H9 (cell line): Measurements from ENCODE around the gene HIBCH. TPM values are rescaled to one million over a fixed set of nuclear protein-coding genes. Genes with fewer than 3 reads are reported as not detected.
"Not testable (repeated sequence)": the region's sequence is repeated elsewhere in the genome, so short reads cannot be mapped to it uniquely, and the experiment has no call there.

Experiments
- DNase-seq: peaks from one replicate; pipeline ENCODE4 v3.0.0-alpha.2; 2017
- H2AFZ ChIP-seq: one replicate; pipeline ENCODE4 v1.6.1; 2013; ENCODE audit warnings: mild to moderate bottlenecking, low read length, control low read depth, moderate library complexity
- H2AK5ac ChIP-seq: 2 replicates; pipeline ENCODE4 v1.6.1; 2013; ENCODE audit warnings: low read length, control low read depth, mixed read lengths; ENCODE audit not compliant: insufficient read length
- H2BK120ac ChIP-seq: one replicate; pipeline ENCODE4 v1.6.1; 2013; ENCODE audit warnings: low read depth, mild to moderate bottlenecking, low read length, control low read depth, inconsistent platforms; ENCODE audit not compliant: poor library complexity, severe bottlenecking
- H2BK12ac ChIP-seq: 2 replicates; pipeline ENCODE4 v1.6.1; 2013; ENCODE audit warnings: low read length, control low read depth, mixed read lengths, low read depth; ENCODE audit not compliant: insufficient read length
- H2BK15ac ChIP-seq: 2 replicates; pipeline ENCODE4 v1.6.1; 2013; ENCODE audit warnings: low read depth, low read length, control low read depth
- H2BK20ac ChIP-seq: one replicate; pipeline ENCODE4 v1.6.1; 2013; ENCODE audit warnings: low read depth, mild to moderate bottlenecking, low read length, control low read depth, inconsistent platforms; ENCODE audit not compliant: poor library complexity, severe bottlenecking
- H2BK5ac ChIP-seq: 2 replicates; pipeline ENCODE4 v1.6.1; 2013; ENCODE audit warnings: low read length, control low read depth, mixed read lengths; ENCODE audit not compliant: insufficient read length
- H3K14ac ChIP-seq: 2 replicates; pipeline ENCODE4 v1.6.1; 2013; ENCODE audit warnings: low read length, control low read depth; ENCODE audit not compliant: insufficient read depth
- H3K18ac ChIP-seq: 2 replicates; pipeline ENCODE4 v1.6.1; 2013; ENCODE audit warnings: low read depth, mild to moderate bottlenecking, mixed read lengths, low read length, control low read depth; ENCODE audit not compliant: insufficient read length
- H3K23ac ChIP-seq: 2 replicates; pipeline ENCODE4 v1.6.1; 2013; ENCODE audit warnings: low read length, control low read depth, mixed read lengths, low read depth; ENCODE audit not compliant: insufficient read length
- H3K23me2 ChIP-seq: 2 replicates; pipeline ENCODE4 v1.6.1; 2013; ENCODE audit warnings: low read depth, mild to moderate bottlenecking, mixed read lengths, low read length, control low read depth; ENCODE audit not compliant: insufficient read length, poor library complexity, severe bottlenecking
- H3K27ac ChIP-seq: 2 replicates; pipeline ENCODE4 v1.5.1; 2013; ENCODE audit warnings: low read length, control low read depth, mixed read lengths, low read depth; ENCODE audit not compliant: insufficient read length
- H3K27me3 ChIP-seq: 2 replicates; pipeline ENCODE4 v1.6.1; 2013; ENCODE audit warnings: low read length, control low read depth, inconsistent platforms; ENCODE audit not compliant: insufficient read depth
- H3K4ac ChIP-seq: 2 replicates; pipeline ENCODE4 v1.6.1; 2013; ENCODE audit warnings: low read depth, mild to moderate bottlenecking, control low read depth, inconsistent platforms, low read length, moderate library complexity
- H3K4me1 ChIP-seq: 2 replicates; pipeline ENCODE4 v1.6.1; 2013; ENCODE audit warnings: low read length, control low read depth, inconsistent platforms; ENCODE audit not compliant: insufficient read depth
- H3K4me2 ChIP-seq: 2 replicates; pipeline ENCODE4 v1.6.1; 2013; ENCODE audit warnings: low read length, control low read depth, mixed read lengths; ENCODE audit not compliant: insufficient read length, insufficient read depth
- H3K56ac ChIP-seq: 2 replicates; pipeline ENCODE4 v1.6.1; 2013; ENCODE audit warnings: low read depth, mild to moderate bottlenecking, mixed read lengths, low read length, control low read depth; ENCODE audit not compliant: insufficient read length
- H3K79me1 ChIP-seq: 2 replicates; pipeline ENCODE4 v1.6.1; 2013; ENCODE audit warnings: low read depth, mild to moderate bottlenecking, moderate library complexity, low read length, control low read depth, inconsistent platforms; ENCODE audit not compliant: insufficient read depth, poor library complexity, severe bottlenecking
- H3K79me2 ChIP-seq: 2 replicates; pipeline ENCODE4 v1.6.1; 2013; ENCODE audit warnings: low read length, control low read depth, inconsistent platforms; ENCODE audit not compliant: insufficient read depth
- H3K9ac ChIP-seq: 2 replicates; pipeline ENCODE4 v1.6.1; 2013; ENCODE audit warnings: low read length, control low read depth, mixed read lengths; ENCODE audit not compliant: insufficient read length; ENCODE audit errors: extremely low read depth
- H3K9me3 ChIP-seq: one replicate; pipeline ENCODE4 v1.6.1; 2013; ENCODE audit warnings: low read depth, low read length, inconsistent platforms; ENCODE audit not compliant: control insufficient read depth
- H3T11ph ChIP-seq: one replicate; pipeline ENCODE4 v1.6.1; 2013; ENCODE audit warnings: mild to moderate bottlenecking, low read length, control low read depth, inconsistent platforms
- H4K20me1 ChIP-seq: one replicate; pipeline ENCODE4 v1.6.1; 2013; ENCODE audit not compliant: control insufficient read depth, insufficient read length, insufficient read depth
- H4K5ac ChIP-seq: 2 replicates; pipeline ENCODE4 v1.6.1; 2013; ENCODE audit warnings: low read depth, mild to moderate bottlenecking, mixed read lengths, low read length, control low read depth; ENCODE audit not compliant: insufficient read length
- H4K8ac ChIP-seq: replicated peaks from 2 replicates; pipeline ENCODE4 v1.6.1; 2013; ENCODE audit warnings: low read length, control low read depth, mixed read lengths, low read depth; ENCODE audit not compliant: insufficient read length
- H4K91ac ChIP-seq: 2 replicates; pipeline ENCODE4 v1.6.1; 2013; ENCODE audit warnings: low read depth, mild to moderate bottlenecking, moderate library complexity, mixed read lengths, low read length, control low read depth; ENCODE audit not compliant: insufficient read length
- H3K27ac Mint-ChIP-seq, 3 experiments: 2 replicates in 2 of 3; 3 replicates in 1 of 3; pipeline ENCODE4 v1.8.0; 2020 to 2021; ENCODE audit warnings: mixed read lengths in 3 of 3, mild to moderate bottlenecking in 1 of 3, moderate library complexity in 1 of 3
- H3K27me3 Mint-ChIP-seq: 2 replicates; pipeline ENCODE4 v1.8.0; 2021; ENCODE audit warnings: low read depth, mild to moderate bottlenecking, moderate library complexity, mixed read lengths
- H3K36me3 Mint-ChIP-seq, 3 experiments: 2 replicates in 2 of 3; 3 replicates in 1 of 3; pipeline ENCODE4 v1.8.0; 2020 to 2021; ENCODE audit warnings: low read depth in 3 of 3, mixed read lengths in 3 of 3; ENCODE audit not compliant: insufficient read depth in 1 of 3
- H3K4me1 Mint-ChIP-seq, 2 experiments: 2 replicates each; pipeline ENCODE4 v1.8.0; 2020; ENCODE audit warnings: mixed read lengths in 2 of 2
- H3K4me3 Mint-ChIP-seq, 2 experiments: 2 replicates in 1 of 2; 3 replicates in 1 of 2; pipeline ENCODE4 v1.8.0; 2020 to 2021; ENCODE audit warnings: mild to moderate bottlenecking in 2 of 2, mixed read lengths in 2 of 2, moderate library complexity in 1 of 2
- H3K9me3 Mint-ChIP-seq, 2 experiments: 2 replicates in 1 of 2; 3 replicates in 1 of 2; pipeline ENCODE4 v1.8.0; 2020; ENCODE audit warnings: mild to moderate bottlenecking in 2 of 2, mixed read lengths in 2 of 2, moderate library complexity in 1 of 2
- CTCF ChIP-seq: fragments of 200-600 bp; sonication (generic); conservative IDR thresholded peaks from 3 replicates; pipeline ENCODE4 v1.8.0; 2021; ENCODE audit warnings: antibody characterized with exemption, mild to moderate bottlenecking
- WGBS: extraction: QIAGEN DNeasy Blood & Tissue Kit; methylation state at CpG from one replicate; pipeline ENCODE4 v1.1.7; 2013; ENCODE audit warnings: missing lambda C conversion rate, low lambda C conversion rate, mixed read lengths; ENCODE audit not compliant: insufficient read length; ENCODE audit errors: extremely low coverage; 5-methylcytosine and 5-hydroxymethylcytosine counted together
- total RNA-seq: library from RNA; stranded (reverse); gene quantifications from 2 replicates; pipeline ENCODE4 v1.2.1, GENCODE V29; 2021

The HIBCH gene
- total RNA-seq, 1 experiment from 2014 or later, result 28.0 TPM

GRCh38 chr2:190360561-190360960 is 40.9 kb upstream of the HIBCH start:
- Histone ChIP-seq H2AK5ac (no peak overlapping the region), H3K23me2 (no peaks in the 10 kb centered on the region), H3K9ac (no peak overlapping the region), H3T11ph (no peak overlapping the region), H4K8ac (no peak overlapping the region), H4K20me1 (no peaks in the 10 kb centered on the region), H3K4ac (no peak overlapping the region), H2BK120ac (no peak overlapping the region), H3K79me2 (no peaks in the 10 kb centered on the region), H3K4me1 (no peaks in the 10 kb centered on the region), H2BK12ac (no peak overlapping the region), H2BK20ac (no peak overlapping the region), H3K14ac (no peak overlapping the region), H3K79me1 (no peaks in the 10 kb centered on the region), H2AFZ (no peak overlapping the region), H2BK15ac (no peak overlapping the region), H3K56ac (no peak overlapping the region), H3K23ac (no peak overlapping the region), H3K27ac (no peak overlapping the region), H3K9me3 (no peaks in the 10 kb centered on the region), H3K27me3 (no peaks in the 10 kb centered on the region), H2BK5ac (no peak overlapping the region), H4K91ac (no peak overlapping the region), H3K4me2 (no peak overlapping the region), H4K5ac (no peak overlapping the region), H3K18ac (no peak overlapping the region)
- Mint-ChIP-seq H3K27ac (no peak overlapping the region), H3K4me1 (peaks cover 8 to 12% of the 10 kb centered on the region in 2 experiments), H3K27me3 (no peaks in the 10 kb centered on the region), H3K9me3 (no peaks in the 10 kb centered on the region), H3K36me3 (no peaks in the 10 kb centered on the region), H3K4me3 (no peak overlapping the region)
- no peak for TF ChIP-seq CTCF
- no peak for DNase-seq

DNA sequence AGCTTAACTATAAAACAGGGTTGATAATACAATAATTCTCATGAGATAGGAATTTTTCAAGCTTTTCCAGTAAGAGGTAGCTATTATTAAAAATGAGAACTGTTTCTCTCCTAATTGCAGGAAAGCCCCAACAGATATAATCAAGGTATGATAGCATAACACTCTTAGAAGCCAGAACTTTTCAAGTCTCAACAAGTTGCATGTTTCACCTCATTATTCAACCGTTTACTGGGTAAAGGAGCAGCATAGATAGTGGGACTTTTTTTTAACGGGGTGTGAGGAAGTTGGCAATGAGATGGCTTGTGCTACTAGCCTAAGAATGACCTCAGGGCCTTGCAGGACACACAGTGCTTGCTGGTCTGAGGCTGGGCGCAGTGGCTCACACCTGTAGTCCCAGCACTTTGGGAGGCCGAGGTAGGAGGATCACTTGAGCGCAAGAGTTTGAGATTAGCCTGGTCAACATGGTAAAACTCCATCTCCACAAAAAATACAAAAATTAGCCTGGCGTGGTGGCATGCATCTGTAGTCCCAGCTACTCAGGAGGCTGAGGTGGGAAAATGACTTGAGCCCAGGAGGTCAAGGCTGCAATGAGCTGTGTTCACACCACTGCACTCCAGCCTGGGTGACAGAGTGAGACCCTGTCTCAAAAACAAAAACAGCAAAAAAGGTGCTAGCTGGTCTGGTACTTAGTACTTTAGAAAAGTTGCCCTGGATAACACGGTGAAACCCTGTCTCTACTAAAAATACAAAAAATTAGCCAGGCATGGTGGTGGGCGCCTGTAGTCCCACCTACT is 39.2 kb upstream of the HIBCH start:
- not testable (repeated sequence) for H3K23me2 ChIP-seq, H3K4me2 ChIP-seq, H4K20me1 ChIP-seq, H3K4me3 Mint-ChIP-seq, H3K27ac Mint-ChIP-seq, DNase-seq, H2BK15ac ChIP-seq, H4K91ac ChIP-seq, H3K9ac ChIP-seq, H3K79me1 ChIP-seq, H2AFZ ChIP-seq, H2BK120ac ChIP-seq, H3K14ac ChIP-seq, H2BK5ac ChIP-seq, H3K36me3 Mint-ChIP-seq, H2BK12ac ChIP-seq, H3K27me3 Mint-ChIP-seq, H3K23ac ChIP-seq, H3K56ac ChIP-seq, H3K79me2 ChIP-seq, H3K27me3 ChIP-seq, H2AK5ac ChIP-seq, H4K5ac ChIP-seq, H3K4me1 ChIP-seq, H3K18ac ChIP-seq, H4K8ac ChIP-seq, H3K4ac ChIP-seq, H3K9me3 ChIP-seq, H3T11ph ChIP-seq, H2BK20ac ChIP-seq, H3K9me3 Mint-ChIP-seq, H3K27ac ChIP-seq
- no CpG with 5 or more reads among the region's 8 CpGs for WGBS
- peaks cover 8 to 18% of the 10 kb centered on the region in 2 experiments for H3K4me1 Mint-ChIP-seq
